ENCODE measurements around the gene COMMD2.

COMMD2 gene

GRCh38 chr3:149752051-149752787 is at the start of gene COMMD2:
Gene COMMD2, minus strand, starts transcription at chr3:149752489. Its CDS starts 45 bp downstream, at chr3:149752444.
- DNase-seq (ENCODE audit: extremely low spot score, insufficient read length, low read depth) (peak; percentile 77), FAIRE-seq (peak; percentile 96)

GRCh38 chr3:149801639-149802038 is 49.4 kb upstream of the COMMD2 start:
- no peak for DNase-seq (ENCODE audit: extremely low spot score, insufficient read length, low read depth)
- FAIRE-seq = no peak

GRCh38 chr3:149801195-149801594 is 48.9 kb upstream of the COMMD2 start:
- FAIRE-seq = no peak
- DNase-seq (ENCODE audit: extremely low spot score, insufficient read length, low read depth) = no peak

GRCh38 chr3:149800693-149801092 is 48.4 kb upstream of the COMMD2 start:
- DNase-seq (ENCODE audit: extremely low spot score, insufficient read length, low read depth) (no peak), FAIRE-seq (no peak)

GRCh38 chr3:149796026-149796425 is 43.7 kb upstream of the COMMD2 start:
- FAIRE-seq (no peak), DNase-seq (ENCODE audit: extremely low spot score, insufficient read length, low read depth) (no peak)

- no peak for DNase-seq (ENCODE audit: extremely low spot score, insufficient read length, low read depth)
- FAIRE-seq = no peak
Observed at GRCh38 chr3:149792452-149793270, 40.4 kb upstream of the COMMD2 start, which contains the start of gene ANKUB1. Gene ANKUB1, minus strand, starts transcription at chr3:149792554. Its CDS starts 188 bp downstream, at chr3:149792366.

GRCh38 chr3:149790698-149791097 is 38.4 kb upstream of the COMMD2 start:
- DNase-seq (ENCODE audit: extremely low spot score, insufficient read length, low read depth) (no peak), FAIRE-seq (no peak)

- FAIRE-seq (no peak), DNase-seq (ENCODE audit: extremely low spot score, insufficient read length, low read depth) (no peak)
Observed at GRCh38 chr3:149790268-149790667, 38.0 kb upstream of the COMMD2 start.

GRCh38 chr3:149784064-149784704 is 31.9 kb upstream of the COMMD2 start:
- FAIRE-seq (no peak), DNase-seq (ENCODE audit: extremely low spot score, insufficient read length, low read depth) (no peak)

- DNase-seq (ENCODE audit: extremely low spot score, insufficient read length, low read depth) (no peak), FAIRE-seq (no peak)
Observed at GRCh38 chr3:149783576-149783975, 31.3 kb upstream of the COMMD2 start.

GRCh38 chr3:149781741-149782140 is 29.5 kb upstream of the COMMD2 start:
- DNase-seq (ENCODE audit: extremely low spot score, insufficient read length, low read depth) (no peak), FAIRE-seq (no peak)

GRCh38 chr3:149781211-149781610 is 28.9 kb upstream of the COMMD2 start:
- FAIRE-seq (no peak), DNase-seq (ENCODE audit: extremely low spot score, insufficient read length, low read depth) (no peak)

GRCh38 chr3:149777414-149778214 is 25.3 kb upstream of the COMMD2 start:
- FAIRE-seq (no peak), DNase-seq (ENCODE audit: extremely low spot score, insufficient read length, low read depth) (no peak)

- DNase-seq (ENCODE audit: extremely low spot score, insufficient read length, low read depth) = no peak
- FAIRE-seq = no peak
Observed at GRCh38 chr3:149776170-149776569, 23.9 kb upstream of the COMMD2 start.

GRCh38 chr3:149772861-149773260 is 20.6 kb upstream of the COMMD2 start:
- DNase-seq (ENCODE audit: extremely low spot score, insufficient read length, low read depth) (no peak), FAIRE-seq (no peak)

- FAIRE-seq (peak; percentile 57), DNase-seq (ENCODE audit: extremely low spot score, insufficient read length, low read depth) (peak; percentile 30)
Observed at GRCh38 chr3:149771652-149772271, 19.5 kb upstream of the COMMD2 start.

GRCh38 chr3:149770246-149770645 is 18.0 kb upstream of the COMMD2 start:
- no peak for FAIRE-seq

GRCh38 chr3:149768704-149769103 is 16.4 kb upstream of the COMMD2 start:
- DNase-seq (ENCODE audit: extremely low spot score, insufficient read length, low read depth) (no peak), FAIRE-seq (no peak)

More at GRCh38 chr3:149770246-149770645, 18.0 kb upstream of the COMMD2 start:
- no peak for DNase-seq (ENCODE audit: extremely low spot score, insufficient read length, low read depth)

- FAIRE-seq (no peak), DNase-seq (ENCODE audit: extremely low spot score, insufficient read length, low read depth) (no peak)
Observed at GRCh38 chr3:149767720-149768119, 15.4 kb upstream of the COMMD2 start.

All from GM18507 (cell line).